Smooth muscle cell (in vitro differentiated cells): Measurements from ENCODE around the gene RRM1. TPM values are rescaled to one million over a fixed set of nuclear protein-coding genes. Genes with fewer than 3 reads are reported as not detected.
A peak's percentile ranks its signal among the peaks of the same experiment; 100 is the strongest.

Experiments
- DNase-seq: peaks from one replicate; lab custom pipeline; 2025; ENCODE audit not compliant: unreplicated experiment; lab: John Stamatoyannopoulos, UW
- H2AFZ ChIP-seq: fragments of 200-600 bp; sonication (generic); 2 replicates; pipeline ENCODE4 v1.6.0; 2016; ENCODE audit warnings: antibody characterized with exemption, low read depth, mild to moderate bottlenecking
- H3F3A ChIP-seq: fragments of 200-600 bp; sonication (generic); 2 replicates; pipeline ENCODE4 v1.6.0; 2017; ENCODE audit warnings: antibody characterized with exemption, low read depth
- H3K27ac ChIP-seq: fragments of 200-600 bp; sonication (generic); 2 replicates; pipeline ENCODE4 v1.5.1; 2016; ENCODE audit warnings: low read depth, mild to moderate bottlenecking
- H3K27me3 ChIP-seq: fragments of 200-600 bp; sonication (generic); 2 replicates; pipeline ENCODE4 v1.6.1; 2016; ENCODE audit warnings: low read depth, mild to moderate bottlenecking
- H3K36me3 ChIP-seq: fragments of 200-600 bp; sonication (generic); 2 replicates; pipeline ENCODE4 v1.5.1; 2016; ENCODE audit warnings: low read depth
- H3K4me1 ChIP-seq: fragments of 200-600 bp; sonication (generic); 2 replicates; pipeline ENCODE4 v1.5.1; 2016; ENCODE audit warnings: low read depth
- H3K4me2 ChIP-seq: fragments of 200-600 bp; sonication (generic); 2 replicates; pipeline ENCODE4 v1.6.0; 2016; ENCODE audit warnings: mild to moderate bottlenecking
- H3K4me3 ChIP-seq: fragments of 200-600 bp; sonication (generic); 2 replicates; pipeline ENCODE4 v1.5.1; 2016; ENCODE audit warnings: mild to moderate bottlenecking
- H3K79me2 ChIP-seq: fragments of 200-600 bp; sonication (generic); 2 replicates; pipeline ENCODE4 v1.6.0; 2016; ENCODE audit warnings: low read depth, mild to moderate bottlenecking
- H3K9ac ChIP-seq: fragments of 200-600 bp; sonication (generic); 2 replicates; pipeline ENCODE4 v1.6.0; 2016; ENCODE audit warnings: low read depth
- H3K9me3 ChIP-seq: fragments of 200-600 bp; sonication (generic); replicated peaks from 2 replicates; pipeline ENCODE4 v1.5.1; 2016; ENCODE audit warnings: low read depth
- H4K20me1 ChIP-seq: fragments of 200-600 bp; sonication (generic); 2 replicates; pipeline ENCODE4 v1.6.0; 2016; ENCODE audit warnings: low read depth
- WGBS: methylation state at CpG from one replicate; pipeline ENCODE4 v1.1.7; 2016; ENCODE audit warnings: low lambda C conversion rate; 5-methylcytosine and 5-hydroxymethylcytosine counted together
- polyA plus RNA-seq: library from polyadenylated mRNA; unstranded; fragments of >200 nt; fragmentation: Nextera tagmentation; extraction: Ambion mirVana; gene quantifications from 2 replicates; pipeline ENCODE4 v1.2.1, GENCODE V29; 2016
- total RNA-seq: library from RNA; depleted of rRNA; stranded (reverse); fragments of >200 nt; gene quantifications from 2 replicates; pipeline ENCODE4 v1.2.3, GENCODE V29; 2014
- TF ChIP-seq, protein P1 (sequence below): fragments of 200-600 bp; sonication (generic); IDR thresholded peaks from 2 replicates; pipeline ENCODE4 v1.5.1; 2017; ENCODE audit warnings: borderline replicate concordance, mild to moderate bottlenecking, antibody characterized with exemption; ENCODE audit not compliant: insufficient read depth, poor library complexity, severe bottlenecking

RRM1 gene
- total and polyA plus RNA-seq, 2 experiments from 2014 or later = 36.4 to 90.5 TPM

DNA sequence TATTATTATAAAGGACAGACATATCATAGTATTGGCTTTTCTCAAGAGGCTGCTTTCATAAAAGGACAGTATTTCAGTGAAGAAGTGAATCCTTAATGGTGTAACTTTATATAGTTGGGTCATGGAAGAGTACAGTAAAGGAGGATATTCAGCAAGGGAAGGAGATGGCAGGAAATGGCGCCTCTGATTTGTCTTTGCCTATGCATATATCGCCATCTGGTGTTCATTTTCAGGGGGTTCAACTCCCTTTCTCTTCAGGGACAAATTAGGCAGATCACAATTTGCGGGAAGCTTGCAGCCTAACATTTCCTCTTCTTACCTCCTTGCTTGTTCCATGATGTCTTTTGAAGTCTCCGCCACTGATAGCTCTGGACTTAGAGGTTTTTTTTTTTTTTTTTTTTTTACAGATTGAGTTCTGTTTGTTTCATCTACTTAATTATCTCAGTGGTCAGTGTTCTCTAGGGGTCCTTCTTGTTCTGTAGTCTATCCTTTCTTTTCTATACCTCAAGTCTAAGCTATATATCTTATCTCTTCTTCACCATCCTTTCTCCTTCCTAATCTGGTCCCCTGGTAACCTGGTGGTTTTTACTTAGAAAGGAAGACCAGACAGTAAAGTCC is 21.8 kb upstream of the RRM1 start:
- Histone ChIP-seq H2AFZ (peak overlapping the region; percentile 62), H3K4me3 (no peak overlapping the region)
- DNase-seq = no peak

GRCh38 chr11:4074266-4074665 is 20.3 kb upstream of the RRM1 start:
- TF ChIP-seq, protein P1, sequence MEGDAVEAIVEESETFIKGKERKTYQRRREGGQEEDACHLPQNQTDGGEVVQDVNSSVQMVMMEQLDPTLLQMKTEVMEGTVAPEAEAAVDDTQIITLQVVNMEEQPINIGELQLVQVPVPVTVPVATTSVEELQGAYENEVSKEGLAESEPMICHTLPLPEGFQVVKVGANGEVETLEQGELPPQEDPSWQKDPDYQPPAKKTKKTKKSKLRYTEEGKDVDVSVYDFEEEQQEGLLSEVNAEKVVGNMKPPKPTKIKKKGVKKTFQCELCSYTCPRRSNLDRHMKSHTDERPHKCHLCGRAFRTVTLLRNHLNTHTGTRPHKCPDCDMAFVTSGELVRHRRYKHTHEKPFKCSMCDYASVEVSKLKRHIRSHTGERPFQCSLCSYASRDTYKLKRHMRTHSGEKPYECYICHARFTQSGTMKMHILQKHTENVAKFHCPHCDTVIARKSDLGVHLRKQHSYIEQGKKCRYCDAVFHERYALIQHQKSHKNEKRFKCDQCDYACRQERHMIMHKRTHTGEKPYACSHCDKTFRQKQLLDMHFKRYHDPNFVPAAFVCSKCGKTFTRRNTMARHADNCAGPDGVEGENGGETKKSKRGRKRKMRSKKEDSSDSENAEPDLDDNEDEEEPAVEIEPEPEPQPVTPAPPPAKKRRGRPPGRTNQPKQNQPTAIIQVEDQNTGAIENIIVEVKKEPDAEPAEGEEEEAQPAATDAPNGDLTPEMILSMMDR = no peak
- H3K4me1 ChIP-seq = peaks cover 9% of the 10 kb centered on the region
- H3K27ac ChIP-seq = no peak overlapping the region
- peaks cover 4% of the 10 kb centered on the region for H3F3A ChIP-seq
- H2AFZ ChIP-seq = no peak overlapping the region
- no peak overlapping the region for H3K9ac ChIP-seq
- H3K4me2 ChIP-seq = no peak overlapping the region
- H3K27me3 ChIP-seq = no peaks in the 10 kb centered on the region
- no peaks in the 10 kb centered on the region for H3K9me3 ChIP-seq
- 95% methylated on average over 7 of the region's 7 CpGs for WGBS
- H3K36me3 ChIP-seq = no peaks in the 10 kb centered on the region
- no peaks in the 10 kb centered on the region for H4K20me1 ChIP-seq
- DNase-seq = no peak
- no peak overlapping the region for H3K4me3 ChIP-seq
- no peaks in the 10 kb centered on the region for H3K79me2 ChIP-seq

More for the DNA sequence above, 21.8 kb upstream of the RRM1 start:
- H3K27ac ChIP-seq = no peak overlapping the region
- H3F3A ChIP-seq = peaks cover 4% of the 10 kb centered on the region
- no peak overlapping the region for H3K9ac ChIP-seq
- peak overlapping the region; percentile 4 for H3K4me2 ChIP-seq
- TF ChIP-seq, protein P1 = peak; percentile 82
- no peaks in the 10 kb centered on the region for H3K9me3 ChIP-seq
- no peaks in the 10 kb centered on the region for H3K36me3 ChIP-seq
- H4K20me1 ChIP-seq = no peaks in the 10 kb centered on the region
- H3K27me3 ChIP-seq = no peaks in the 10 kb centered on the region
- 28% methylated on average over 4 of the region's 4 CpGs for WGBS
- H3K79me2 ChIP-seq = no peaks in the 10 kb centered on the region
- H3K4me1 ChIP-seq = peaks cover 9% of the 10 kb centered on the region

- Histone ChIP-seq H3K36me3 (no peaks in the 10 kb centered on the region), H3K9me3 (no peaks in the 10 kb centered on the region), H3K27me3 (no peaks in the 10 kb centered on the region), H3K4me1 (peaks cover 8% of the 10 kb centered on the region), H3K4me3 (no peak overlapping the region), H3K4me2 (no peak overlapping the region), H3K79me2 (no peaks in the 10 kb centered on the region), H3F3A (peaks cover 4% of the 10 kb centered on the region), H4K20me1 (no peaks in the 10 kb centered on the region), H3K27ac (no peak overlapping the region), H3K9ac (no peak overlapping the region), H2AFZ (no peak overlapping the region)
- DNase-seq = no peak
- 79% methylated on average over 1 of the region's 1 CpG for WGBS
- TF ChIP-seq, protein P1 = no peak
Measured at GRCh38 chr11:4076774-4077173, 17.8 kb upstream of the RRM1 start.

DNA sequence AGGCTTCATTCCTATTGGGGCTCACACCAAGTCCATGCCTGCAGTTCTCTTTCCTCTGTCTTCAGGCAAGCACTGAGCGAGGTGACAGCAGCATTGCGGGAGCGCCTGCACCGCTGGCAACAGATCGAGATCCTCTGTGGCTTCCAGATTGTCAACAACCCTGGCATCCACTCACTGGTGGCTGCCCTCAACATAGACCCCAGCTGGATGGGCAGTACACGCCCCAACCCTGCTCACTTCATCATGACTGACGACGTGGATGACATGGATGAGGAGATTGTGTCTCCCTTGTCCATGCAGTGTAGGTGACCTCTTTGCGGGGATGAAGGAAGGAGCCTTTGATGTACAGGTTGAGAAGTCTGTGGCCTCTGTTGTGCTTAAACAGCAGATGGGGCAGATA is 11.4 kb upstream of the RRM1 start:
- TF ChIP-seq, protein P1 = no peak
- H3K9me3 ChIP-seq = no peaks in the 10 kb centered on the region
- H2AFZ ChIP-seq = no peak overlapping the region
- peaks cover 5% of the 10 kb centered on the region for H3K4me1 ChIP-seq
- H3K79me2 ChIP-seq = no peaks in the 10 kb centered on the region
- H3K9ac ChIP-seq = no peak overlapping the region
- H3F3A ChIP-seq = no peaks in the 10 kb centered on the region
- H3K27me3 ChIP-seq = no peaks in the 10 kb centered on the region
- no peak overlapping the region for H3K4me3 ChIP-seq
- DNase-seq = no peak
- no peaks in the 10 kb centered on the region for H3K36me3 ChIP-seq
- no peaks in the 10 kb centered on the region for H4K20me1 ChIP-seq
- no peak overlapping the region for H3K27ac ChIP-seq
- 87% methylated on average over 9 of the region's 9 CpGs for WGBS
- H3K4me2 ChIP-seq = no peak overlapping the region
